ENCODE data around the gene CHRNA1.

CHRNA1 gene

DNA sequence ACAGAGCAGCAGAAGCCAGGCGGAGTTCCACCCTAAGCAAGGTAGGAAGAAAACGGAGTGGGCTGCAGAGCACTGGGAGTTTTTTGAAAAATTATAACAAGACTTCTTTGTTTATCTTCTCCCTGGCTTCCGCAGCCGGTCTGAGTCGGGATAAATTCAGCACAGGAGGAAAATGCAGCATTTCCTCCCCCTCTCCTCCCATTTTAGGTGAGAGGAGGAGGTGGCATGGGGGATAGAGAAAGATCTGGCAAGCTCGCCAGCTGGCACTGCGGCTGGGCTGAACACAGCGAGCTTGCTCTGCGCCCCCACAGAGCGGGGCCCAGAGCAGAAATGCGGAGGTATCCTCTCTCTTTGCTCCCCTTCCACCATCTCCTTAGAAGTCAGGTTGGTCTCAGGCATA is 17.7 kb upstream of the CHRNA1 start:
- DNase-seq (ENCODE audit: low read depth): no peak

DNA sequence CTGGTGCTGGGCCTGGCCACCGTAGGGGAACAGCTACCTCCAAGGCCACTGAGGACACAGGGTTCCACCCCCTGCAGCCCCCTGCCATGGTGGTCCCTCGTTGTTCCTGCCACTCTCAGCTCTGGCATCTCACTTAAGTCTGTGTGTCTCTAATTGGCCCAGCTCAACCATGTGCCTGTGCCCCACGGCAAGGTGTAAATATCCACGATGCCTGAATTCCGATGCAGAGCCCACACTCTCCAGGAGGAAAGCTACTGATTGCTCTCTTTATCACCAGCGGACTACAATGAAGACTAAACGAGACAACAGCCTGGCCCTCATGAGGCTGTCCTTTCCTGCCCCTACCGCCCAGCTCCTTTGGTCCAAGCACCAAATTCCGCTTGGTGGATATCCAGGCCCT is 17.0 kb upstream of the CHRNA1 start:
- DNase-seq (ENCODE audit: low read depth): no peak

DNA sequence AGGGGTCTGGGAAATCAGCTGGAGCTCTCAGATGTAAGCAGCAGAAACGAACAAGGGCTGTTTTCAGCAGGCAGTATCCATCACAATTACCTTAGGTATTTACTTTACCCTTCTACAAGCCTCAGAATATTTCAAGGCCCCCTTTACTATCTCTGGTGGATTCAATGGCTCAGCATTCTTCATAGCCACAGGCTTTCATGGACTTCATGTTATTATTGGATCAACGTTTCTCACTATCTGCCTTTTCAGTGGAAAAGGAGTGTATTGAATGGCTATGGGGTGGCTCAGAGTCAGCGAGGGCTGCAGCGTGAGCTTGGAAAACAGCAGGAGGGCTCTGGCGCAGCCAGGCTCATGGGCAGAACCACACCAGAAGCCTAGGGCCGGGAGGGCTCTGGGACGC is 16.6 kb upstream of the CHRNA1 start:
- DNase-seq (ENCODE audit: low read depth): no peak

DNA sequence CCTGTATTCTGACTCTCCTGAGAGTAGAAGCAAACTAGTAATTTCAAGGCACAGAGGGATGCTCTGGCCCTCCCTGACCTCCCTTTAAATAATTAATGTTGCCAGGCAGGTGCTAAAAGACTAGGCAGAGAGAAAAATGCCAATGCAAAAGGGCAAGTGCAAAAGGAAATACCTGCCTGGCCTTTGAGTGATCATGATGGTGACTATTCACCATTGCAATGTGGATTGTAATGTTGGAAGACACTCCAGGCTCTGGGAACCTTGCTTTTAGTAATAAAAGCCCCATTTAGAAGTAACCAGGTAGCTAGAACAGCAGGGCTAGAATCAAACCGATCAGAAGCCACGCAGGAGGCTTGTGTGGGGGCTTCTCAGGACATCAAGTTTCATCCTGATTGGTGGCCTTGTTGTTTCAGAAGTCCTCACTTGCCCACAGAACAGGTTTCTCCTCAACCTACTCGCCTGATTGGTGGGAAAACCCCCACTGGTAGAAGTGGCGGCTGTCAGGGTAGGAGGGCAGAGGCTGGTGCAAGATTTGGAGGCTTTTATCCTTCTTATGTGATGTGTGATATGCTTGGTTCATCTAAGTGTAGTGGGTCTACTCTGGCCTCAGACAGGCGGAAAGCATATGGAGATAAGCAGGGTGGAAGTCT is 16.0 kb upstream of the CHRNA1 start:
- no peak for DNase-seq (ENCODE audit: low read depth)

DNA sequence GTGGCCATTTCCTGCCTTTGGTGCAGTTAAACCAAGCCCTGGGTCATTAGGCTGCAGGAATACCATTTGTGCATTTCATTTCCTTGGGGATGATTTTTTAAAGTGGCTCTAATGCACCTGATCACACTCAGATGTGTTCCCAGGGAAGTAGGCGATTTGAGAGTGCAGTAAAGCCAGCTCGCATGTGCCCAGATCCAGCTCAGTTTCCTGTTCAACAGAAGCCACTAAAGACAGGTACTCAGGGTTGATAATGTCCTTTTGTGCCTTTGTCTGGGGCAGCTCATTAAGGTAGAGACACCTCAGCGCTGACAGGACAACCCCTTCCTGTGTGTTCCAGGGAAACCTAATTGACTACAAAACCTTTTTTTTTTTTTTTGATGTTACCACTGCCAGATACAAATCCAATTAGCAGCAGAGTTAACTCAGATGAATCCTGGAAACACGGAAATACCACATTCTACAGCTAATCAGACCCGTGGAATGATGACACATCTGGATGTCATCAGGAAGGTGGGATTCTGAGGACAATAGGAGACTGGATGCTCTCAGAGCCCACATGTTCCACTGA is 15.2 kb upstream of the CHRNA1 start:
- DNase-seq (ENCODE audit: low read depth): no peak

DNA sequence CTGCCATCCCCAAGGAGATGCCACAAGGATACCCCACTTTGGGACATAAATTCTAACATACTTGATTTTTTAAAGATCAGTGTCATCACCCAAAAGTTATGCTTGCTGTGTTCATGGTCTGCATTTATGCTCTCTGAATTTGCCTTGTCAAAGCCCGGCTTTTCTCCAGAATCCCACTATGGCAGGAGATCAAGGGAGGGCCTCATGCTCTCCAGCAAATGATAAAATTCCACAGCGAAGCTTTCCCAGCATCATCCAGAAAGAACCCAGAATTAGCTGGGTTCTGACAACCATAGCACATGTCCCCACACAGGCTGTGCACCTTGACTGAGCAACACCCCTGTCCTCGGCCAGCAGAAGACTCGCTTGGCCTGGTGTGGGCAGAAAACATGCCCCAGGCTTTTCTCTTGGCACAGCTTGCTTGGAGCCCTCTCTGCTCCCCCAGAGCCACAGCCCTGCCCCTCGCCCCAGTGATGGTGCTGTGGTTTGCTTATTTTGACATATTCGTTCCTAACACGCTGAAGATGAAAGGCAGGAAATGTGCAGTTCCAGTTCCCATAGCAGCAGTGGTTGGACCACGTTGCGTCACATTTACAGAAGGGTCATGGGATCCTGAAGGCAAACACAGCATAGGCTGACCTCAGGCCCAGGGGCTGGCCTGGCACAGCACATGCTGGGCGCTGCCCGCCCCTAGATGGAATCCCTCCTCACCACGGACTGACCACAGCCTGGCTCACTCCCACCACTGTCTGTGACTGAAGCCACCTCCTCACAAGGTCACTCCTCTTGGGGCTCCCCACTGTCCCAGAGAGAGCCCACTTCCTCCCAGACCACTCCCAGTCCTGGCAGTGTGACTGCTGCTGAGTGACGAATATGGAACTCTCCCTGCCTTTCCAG is 14.1 kb upstream of the CHRNA1 start:
- DNase-seq (ENCODE audit: low read depth): peak; percentile 80

DNA sequence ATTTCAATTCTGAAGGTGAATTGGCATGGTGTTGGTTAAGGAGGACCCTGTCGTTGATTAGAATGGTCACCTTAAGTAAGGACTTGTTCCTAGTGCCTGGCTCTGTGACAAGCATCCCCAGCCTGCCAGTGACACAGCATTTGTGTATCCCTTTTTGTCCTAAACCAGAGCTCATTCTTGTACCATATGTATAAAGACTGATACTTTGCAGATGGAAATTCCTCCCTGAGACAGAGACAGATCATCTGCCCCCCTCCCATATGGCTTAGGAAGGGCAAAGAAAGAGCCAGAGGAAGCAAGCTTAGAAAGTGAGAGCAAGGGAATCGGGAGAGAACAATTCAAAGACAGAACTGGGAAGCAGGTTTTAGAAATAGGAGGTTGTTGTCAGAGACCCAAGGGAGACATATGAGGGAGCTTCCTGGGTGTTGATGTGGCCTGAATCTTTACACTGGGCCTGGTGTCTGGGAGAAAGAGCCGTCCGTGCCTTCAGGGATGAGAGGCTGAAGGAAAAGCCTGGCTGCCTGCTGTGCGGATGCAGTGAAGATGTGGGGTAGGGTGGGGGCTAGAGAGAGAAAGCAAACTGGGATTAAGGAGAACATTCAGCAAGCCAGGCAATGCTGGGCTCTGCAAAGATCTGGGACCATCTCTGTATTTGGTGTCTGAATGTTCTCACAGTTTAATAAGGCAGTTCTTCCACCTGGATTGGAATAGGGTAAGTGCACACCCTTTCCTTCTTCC is 13.2 kb upstream of the CHRNA1 start:
- DNase-seq (ENCODE audit: low read depth): no peak

DNA sequence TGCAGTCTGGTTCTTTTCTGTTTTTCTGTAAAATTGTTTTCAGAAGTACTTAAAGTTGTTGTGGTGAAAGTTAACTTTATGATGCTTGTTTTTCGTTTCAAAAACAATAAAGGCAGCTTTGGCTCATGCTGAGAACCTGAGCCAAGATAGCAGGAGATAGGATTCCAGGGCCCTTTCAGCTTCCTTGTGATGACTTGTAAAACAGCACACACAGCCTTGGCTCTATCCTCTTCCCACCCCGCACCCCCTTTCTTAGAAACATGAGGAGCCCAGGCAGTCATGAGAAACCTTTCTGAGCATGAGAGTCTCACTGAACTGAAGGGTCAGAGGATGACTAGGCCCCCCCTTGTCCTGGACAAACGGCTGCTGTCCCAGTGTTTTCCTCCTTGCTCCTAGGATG is 12.4 kb upstream of the CHRNA1 start:
- no peak for DNase-seq (ENCODE audit: low read depth)

DNA sequence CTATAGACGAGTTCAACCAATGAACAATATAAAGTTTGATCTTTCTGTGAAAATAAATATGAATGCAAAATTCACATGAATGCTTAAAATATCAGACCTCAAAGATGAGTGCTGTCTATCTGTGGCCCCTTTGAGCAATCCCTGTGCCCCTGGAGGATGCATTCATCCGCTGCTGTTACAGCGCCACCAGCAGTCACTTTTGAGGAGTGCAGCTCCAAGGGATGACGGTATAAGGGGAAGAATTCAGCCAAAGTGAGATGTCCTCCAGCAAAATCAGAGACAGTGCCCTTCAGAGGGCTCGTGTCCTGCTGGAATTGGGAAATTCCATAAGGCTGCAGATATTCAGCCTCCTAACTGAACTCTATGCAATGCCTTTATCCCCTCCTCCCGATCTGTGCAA is 12.0 kb upstream of the CHRNA1 start:
- no peak for DNase-seq (ENCODE audit: low read depth)

DNA sequence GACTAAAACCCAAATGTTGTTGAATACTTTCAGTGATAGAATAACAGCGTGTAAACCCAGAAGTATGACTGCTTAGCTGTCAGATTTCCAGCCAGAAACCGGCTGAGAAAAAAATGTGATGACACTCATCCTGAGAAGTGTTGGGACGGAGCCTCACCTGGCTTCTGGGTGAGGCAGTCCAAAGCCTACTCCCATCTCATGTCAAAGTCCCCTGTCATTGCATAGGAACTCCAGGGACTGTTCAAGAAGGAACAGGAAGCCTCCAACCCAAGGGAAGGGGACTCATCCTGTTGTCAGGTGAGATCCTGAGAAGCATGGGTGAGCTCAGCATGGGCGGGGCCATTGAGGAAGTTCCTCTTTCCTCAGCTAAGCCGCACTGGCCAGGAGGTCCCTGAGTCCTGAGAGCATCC is 11.3 kb upstream of the CHRNA1 start:
- DNase-seq (ENCODE audit: low read depth): no peak

DNA sequence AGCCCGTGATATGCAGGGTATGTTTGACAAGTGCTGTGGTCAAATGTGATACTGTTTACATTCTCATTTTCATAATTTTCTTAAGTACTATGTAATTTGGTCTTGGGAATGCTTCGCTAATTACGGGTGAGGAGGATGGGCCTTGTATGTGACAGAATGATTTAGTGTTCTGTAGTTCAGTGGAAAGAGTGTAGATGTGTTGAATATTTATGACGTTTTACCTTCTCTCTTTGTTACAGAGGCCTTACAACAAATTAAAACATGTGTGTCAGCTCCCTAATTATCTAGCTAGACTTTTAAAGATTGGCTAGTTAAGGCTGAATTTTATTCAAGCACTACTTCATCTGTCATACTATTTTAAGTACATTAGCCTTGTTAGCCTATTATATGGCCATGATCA is 10.6 kb upstream of the CHRNA1 start:
- no peak for DNase-seq (ENCODE audit: low read depth)

DNA sequence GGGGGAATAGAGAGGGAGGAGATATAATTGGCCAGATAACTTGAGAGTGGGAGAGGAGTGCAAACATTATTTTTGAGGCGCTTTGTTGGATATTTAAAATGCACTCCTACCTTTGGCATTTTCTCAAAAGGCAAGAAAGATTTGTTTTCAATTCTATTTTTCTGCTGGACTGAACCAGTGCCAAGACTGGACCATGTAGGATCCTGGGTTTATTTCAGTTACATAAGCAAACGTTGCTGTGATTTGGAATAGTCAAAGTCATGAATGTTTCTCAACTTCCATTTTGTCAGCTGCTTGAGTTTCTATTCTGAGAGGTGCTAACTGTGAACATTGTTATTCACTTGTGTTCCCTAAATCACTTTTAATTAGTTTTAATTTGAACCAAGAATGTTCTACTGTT is 8.9 kb upstream of the CHRNA1 start:
- no peak for DNase-seq (ENCODE audit: low read depth)

DNA sequence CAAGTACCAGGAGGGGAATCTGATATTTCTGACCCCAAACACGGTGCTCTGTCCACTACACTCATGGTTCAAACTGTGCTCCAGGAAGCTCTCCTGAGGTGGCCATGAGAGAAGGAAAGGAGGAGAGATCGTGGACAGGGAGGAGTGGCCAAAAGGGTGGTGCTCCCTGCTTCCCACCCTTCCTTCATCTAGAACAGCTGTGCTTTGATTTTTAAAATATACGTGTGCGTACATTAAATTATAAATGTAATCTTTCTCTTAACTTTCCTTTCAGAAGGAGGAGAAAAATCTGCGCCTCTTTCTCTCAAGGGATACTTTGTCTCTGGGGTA is 8.2 kb upstream of the CHRNA1 start:
- no peak for DNase-seq (ENCODE audit: low read depth)

DNA sequence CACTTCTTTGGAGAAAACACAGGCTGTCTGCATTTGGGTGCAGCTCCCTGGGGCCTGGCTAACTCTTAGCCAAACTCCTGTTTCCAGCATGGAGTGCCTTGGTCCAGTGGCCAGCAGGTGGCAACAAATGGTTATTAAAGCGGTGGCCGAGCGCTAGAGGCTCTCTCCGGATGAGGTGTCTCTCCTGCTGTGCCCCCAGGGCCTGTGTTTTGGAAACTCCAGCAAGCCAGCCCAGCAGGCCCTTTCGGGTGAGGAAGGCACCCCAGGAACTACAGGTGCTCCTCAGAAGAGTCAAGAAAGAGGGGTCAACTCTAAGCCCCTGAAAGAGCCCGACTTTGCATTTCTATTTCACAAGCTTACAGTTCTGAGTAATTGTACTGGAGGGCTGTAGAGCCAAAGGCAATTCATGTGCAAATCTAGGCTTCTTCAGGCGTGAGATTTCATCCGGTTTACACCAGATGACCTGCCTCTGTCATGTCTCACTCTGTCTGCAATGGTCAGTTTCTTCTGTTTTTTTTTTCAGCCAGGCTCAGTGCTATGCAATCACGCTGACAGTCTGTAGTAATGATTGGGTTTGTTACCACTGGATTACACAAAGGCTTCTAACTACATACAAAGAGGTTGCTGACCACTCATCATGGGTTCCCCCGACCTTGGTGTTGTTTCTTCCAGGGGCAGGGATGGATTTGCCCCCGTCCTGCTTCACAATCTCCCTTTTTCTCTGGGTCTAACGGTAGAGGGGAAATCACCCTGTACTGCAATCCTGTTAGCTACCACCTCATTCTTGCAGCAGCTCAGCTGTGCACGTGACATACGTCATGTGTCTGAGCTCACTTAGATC is 7.6 kb upstream of the CHRNA1 start:
- peak; percentile 68 for DNase-seq (ENCODE audit: low read depth)

DNA sequence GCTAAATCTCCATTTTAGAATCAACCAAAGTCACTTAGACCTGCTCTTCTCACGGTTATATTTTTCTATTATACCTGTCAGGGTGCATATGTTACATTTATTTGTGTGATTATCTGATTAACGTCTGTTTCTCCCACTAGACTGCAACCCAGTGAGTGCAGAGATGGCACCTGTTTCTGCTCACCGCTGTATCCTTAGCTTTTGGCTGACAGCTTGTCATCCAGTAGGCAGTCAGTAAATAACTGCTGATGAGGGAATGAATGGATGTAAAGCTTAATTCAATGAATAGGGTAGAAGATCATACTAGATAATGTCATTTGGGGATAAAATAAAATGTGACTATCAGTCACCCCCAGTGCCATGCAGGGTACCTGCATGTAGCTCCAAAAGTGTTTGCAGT is 6.9 kb upstream of the CHRNA1 start:
- no peak for DNase-seq (ENCODE audit: low read depth)

DNA sequence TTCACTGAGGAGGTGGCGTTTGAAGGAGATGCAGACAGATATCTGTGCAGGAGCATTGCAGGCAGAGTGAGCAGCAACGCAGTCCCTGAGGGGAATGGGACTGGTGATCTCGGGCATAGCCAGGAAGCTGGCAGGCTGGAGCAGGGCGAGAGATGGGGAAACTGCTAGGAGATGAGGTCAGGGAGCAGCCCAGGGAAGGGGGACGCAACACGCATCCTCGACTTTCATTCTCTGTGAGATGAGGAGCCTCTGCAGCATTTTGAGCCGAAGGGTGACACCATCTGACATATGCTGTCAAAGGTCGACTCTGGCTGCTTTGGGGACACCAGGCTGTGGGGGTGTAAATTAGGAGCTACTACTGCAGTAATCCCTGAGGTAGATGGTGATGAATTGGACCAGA is 4.3 kb upstream of the CHRNA1 start:
- no peak for DNase-seq (ENCODE audit: low read depth)

DNA sequence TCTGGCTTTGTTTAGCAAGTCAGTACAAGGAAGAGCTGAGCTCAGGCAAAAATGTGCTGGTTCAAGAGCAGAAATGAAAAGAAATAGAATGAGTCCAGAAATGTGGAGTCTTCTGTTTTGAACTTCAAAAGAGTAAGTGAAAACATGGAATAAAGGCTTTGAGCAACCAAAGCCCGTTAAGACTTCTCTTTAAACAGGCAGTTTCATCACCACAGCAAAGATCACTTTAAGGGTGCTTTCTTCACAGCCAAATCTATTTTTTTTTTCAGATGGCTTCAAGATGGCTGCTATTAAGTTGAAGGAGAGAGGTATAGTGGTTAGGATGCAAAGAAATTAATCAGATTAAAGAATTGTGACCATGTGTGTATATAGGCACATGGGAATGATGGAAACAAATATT is 2.0 kb upstream of the CHRNA1 start:
- no peak for DNase-seq (ENCODE audit: low read depth)

DNA sequence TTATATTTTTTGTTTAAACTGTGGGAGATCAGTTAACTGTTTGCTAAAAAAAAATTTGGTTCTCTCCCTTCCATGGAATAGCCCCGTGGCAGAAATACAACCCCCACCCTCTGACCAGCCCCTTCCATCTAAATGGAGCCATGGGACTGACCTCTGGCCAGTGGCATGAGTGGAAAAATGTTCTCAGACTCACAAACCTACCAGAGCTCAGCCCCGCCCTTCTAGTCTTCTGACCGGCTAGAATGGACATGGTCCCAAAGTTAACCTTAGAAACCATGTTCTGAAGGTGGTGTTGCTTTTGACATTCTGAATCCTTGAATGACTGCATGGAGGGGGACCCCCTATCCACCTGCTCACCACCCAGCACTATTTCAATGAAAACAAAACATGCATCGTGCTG is 1.3 kb upstream of the CHRNA1 start:
- no peak for DNase-seq (ENCODE audit: low read depth)

DNA sequence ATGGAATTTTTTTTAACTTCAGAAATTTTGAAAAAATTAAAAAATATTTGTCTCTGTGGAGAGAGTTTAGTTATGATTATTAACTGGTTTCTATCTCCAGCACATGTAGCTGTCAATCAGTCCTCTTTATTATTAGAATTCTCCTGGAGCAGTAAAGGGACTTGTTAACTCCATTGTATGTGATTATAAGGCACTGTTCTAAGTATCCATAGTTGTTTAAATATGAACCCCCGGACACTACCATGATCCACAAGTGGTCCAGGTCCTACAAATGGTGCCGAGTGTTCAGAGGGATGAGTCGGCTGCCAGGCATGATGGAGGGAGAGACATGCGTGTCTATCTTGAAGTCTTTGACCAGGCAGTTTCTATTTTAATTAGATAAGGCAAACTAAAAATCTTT is 492 bp downstream of the CHRNA1 start:
- no peak for DNase-seq (ENCODE audit: low read depth)

DNA sequence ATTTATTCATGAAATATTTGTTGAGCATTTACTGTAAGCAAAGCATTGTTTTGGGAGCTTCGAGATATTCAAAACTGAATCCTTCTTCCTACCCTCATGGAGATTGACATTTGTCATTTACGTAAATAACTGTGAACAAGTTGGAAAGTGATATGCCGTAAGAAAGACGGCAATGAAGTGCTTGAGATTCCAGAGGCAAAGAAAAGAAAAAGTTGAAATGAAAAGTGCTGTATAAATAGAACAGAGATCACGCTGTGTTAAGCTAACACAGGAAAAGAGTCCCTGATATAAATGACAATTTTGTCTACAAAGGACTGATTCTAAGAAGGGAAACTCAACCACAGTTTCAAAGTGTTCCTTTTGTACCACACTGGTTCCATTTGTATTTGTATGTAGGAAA is 1.8 kb downstream of the CHRNA1 start:
- no peak for DNase-seq (ENCODE audit: low read depth)

DNA sequence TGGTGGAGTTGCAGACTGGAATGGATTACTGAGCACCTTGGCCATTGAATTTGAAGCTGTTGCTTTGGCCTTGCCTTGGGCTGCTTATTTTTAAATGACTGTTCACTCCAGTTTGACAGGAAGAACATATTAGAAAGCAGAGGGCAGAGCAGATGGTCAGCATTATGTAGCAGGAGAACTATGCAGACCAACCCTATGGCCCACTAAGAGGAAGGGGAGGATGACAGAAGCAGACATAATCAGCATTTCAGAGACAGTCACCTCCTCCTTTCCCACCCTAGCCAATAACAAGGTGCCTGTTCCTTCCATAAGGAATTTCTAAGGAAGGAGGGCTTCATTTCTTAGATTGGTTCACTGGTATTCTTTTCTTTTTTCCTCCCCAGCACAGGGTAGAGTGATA is 2.4 kb downstream of the CHRNA1 start:
- DNase-seq (ENCODE audit: low read depth): no peak

Data from fibroblast of the conjunctiva (primary cell).